OCI-LY3 (cell line): ENCODE data around the gene ATG7.

ENCODE experiments used
- EZH2phosphoT487 ChIP-seq: fragments of 200-600 bp; shearing (Covaris generic); IDR thresholded peaks from 2 replicates; pipeline ENCODE4 v1.6.1; 2018; ENCODE audit warnings: antibody characterized with exemption, mixed run types, low read depth
- TF ChIP-seq, protein P1 (sequence below): fragments of 200-600, 300-600 bp; sonication (generic); IDR thresholded peaks from 2 replicates; pipeline ENCODE4 v1.5.1; 2014; ENCODE audit warnings: antibody characterized with exemption, low read length, low read depth

DNA sequence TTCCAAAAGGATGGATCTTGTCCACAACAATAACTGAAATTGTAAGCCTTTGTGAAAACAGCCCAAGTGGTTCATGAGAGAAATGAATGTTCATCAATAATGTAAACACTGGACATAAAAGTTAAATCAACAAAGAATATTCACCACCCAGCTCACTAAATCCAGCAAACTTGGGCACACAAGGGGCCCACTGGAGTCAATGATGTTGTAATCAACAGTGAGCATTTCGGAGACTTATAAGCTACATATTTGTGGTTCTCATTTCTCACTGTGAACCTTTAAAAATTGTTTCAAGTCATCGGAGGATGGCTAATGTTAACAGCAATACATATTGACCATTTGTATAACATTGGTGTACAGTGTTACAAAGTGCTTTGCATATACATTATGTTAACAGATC, 308.4 kb downstream of the ATG7 start:
- TF ChIP-seq, protein P1, sequence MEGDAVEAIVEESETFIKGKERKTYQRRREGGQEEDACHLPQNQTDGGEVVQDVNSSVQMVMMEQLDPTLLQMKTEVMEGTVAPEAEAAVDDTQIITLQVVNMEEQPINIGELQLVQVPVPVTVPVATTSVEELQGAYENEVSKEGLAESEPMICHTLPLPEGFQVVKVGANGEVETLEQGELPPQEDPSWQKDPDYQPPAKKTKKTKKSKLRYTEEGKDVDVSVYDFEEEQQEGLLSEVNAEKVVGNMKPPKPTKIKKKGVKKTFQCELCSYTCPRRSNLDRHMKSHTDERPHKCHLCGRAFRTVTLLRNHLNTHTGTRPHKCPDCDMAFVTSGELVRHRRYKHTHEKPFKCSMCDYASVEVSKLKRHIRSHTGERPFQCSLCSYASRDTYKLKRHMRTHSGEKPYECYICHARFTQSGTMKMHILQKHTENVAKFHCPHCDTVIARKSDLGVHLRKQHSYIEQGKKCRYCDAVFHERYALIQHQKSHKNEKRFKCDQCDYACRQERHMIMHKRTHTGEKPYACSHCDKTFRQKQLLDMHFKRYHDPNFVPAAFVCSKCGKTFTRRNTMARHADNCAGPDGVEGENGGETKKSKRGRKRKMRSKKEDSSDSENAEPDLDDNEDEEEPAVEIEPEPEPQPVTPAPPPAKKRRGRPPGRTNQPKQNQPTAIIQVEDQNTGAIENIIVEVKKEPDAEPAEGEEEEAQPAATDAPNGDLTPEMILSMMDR = no peak
- TF ChIP-seq EZH2phosphoT487 = no peak
